ENCODE measurements around the gene ZNF416. TPM values are rescaled to one million over a fixed set of nuclear protein-coding genes. Genes with fewer than 3 reads are reported as not detected.
A peak's percentile ranks its signal among the peaks of the same experiment; 100 is the strongest.

Gene ZNF416
- total RNA-seq, result 1 to 10 TPM in 2 of 4 donors, under 1 TPM in 2; 0.87 to 2.0 (median 1.4) TPM

DNA sequence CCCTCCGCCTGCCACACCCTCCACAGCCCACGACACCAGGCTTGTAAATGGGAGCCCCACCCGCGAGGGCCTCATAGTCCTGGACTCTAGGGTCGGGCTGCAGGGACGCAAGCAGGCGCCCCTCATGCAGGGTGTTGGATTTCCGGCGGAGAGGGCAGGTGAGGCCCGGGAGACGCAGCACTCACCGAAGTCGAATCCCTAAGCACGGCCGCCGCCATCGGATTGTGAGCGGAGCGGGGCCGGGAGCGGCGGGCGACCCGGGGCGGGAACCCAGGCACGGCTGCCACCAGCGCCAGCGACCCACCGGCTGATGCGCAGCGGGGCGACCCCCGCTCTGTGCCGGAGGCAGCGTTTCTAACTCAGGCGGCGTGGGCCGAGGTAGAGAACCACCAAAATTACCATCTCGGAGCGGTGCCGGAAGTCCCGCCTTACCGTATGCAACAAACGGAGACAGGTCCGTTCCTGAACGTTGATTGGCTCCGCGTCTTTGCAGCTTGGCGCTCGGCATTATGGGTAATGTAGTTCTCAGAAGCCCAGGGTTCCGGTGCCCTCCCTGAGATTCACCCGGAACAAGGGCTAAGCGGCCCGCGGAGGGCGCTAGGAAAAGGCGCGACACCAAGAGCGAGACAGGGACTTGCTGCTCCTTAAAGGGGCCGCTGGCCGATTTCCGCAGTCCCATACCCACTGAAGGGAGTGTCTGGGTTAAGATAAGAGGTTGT is at the start of gene ZNF416:
ZNF416 (minus strand) TSS at position 425 of the 719 bp plus-strand sequence; CDS start at position 218, 207 bp downstream.
- Histone ChIP-seq H3K27me3 (no peaks in the 10 kb centered on the region), H3K27ac (peak within 1 kb of the TSS; percentile 48 to 81 (median 76)), H3K4me1 (peaks cover 14 to 20% of the 10 kb centered on the region in 2 donors), H3K9me3 (peaks cover 0 to 19% (median 4%) of the 10 kb centered on the region in 3 donors), H3K4me3 (peak within 1 kb of the TSS; percentile 70 to 89 (median 80)), H3K36me3 (peaks cover 8 to 38% of the 10 kb centered on the region in 2 donors)
- DNase-seq (peak; percentile 98), ATAC-seq (peak; percentile 100)
- TF ChIP-seq POLR2A (IDR thresholded peaks at IDR 0.05), result peak in 1 of 2 donors; percentile 20
- TF ChIP-seq, protein P1, sequence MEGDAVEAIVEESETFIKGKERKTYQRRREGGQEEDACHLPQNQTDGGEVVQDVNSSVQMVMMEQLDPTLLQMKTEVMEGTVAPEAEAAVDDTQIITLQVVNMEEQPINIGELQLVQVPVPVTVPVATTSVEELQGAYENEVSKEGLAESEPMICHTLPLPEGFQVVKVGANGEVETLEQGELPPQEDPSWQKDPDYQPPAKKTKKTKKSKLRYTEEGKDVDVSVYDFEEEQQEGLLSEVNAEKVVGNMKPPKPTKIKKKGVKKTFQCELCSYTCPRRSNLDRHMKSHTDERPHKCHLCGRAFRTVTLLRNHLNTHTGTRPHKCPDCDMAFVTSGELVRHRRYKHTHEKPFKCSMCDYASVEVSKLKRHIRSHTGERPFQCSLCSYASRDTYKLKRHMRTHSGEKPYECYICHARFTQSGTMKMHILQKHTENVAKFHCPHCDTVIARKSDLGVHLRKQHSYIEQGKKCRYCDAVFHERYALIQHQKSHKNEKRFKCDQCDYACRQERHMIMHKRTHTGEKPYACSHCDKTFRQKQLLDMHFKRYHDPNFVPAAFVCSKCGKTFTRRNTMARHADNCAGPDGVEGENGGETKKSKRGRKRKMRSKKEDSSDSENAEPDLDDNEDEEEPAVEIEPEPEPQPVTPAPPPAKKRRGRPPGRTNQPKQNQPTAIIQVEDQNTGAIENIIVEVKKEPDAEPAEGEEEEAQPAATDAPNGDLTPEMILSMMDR (IDR thresholded peaks at IDR 0.05 in 4 of 5, conservative IDR thresholded peaks at IDR 0.05 in 1 of 5), result peak in 2 of 5 experiments; percentile 11 to 40
- in situ Hi-C loops (cut with MboI; ENCODE audit: low sequenced_read_pairs in 4 of 4), result loop anchor here in 1 of 4 donors (5.0 kb wide), 1 partner anchor 54 kb away; the partner anchor contains the start of gene ZNF211
- intact Hi-C loops (cut with DNase I; ENCODE audit: low total_unique reads), result loop anchor here (1.0 to 5.0 kb wide), 11 partner anchors 19 to 424 kb away; partner anchors contain the start of genes ZNF134, ZNF211, ZNF256 and ZNF417

DNA sequence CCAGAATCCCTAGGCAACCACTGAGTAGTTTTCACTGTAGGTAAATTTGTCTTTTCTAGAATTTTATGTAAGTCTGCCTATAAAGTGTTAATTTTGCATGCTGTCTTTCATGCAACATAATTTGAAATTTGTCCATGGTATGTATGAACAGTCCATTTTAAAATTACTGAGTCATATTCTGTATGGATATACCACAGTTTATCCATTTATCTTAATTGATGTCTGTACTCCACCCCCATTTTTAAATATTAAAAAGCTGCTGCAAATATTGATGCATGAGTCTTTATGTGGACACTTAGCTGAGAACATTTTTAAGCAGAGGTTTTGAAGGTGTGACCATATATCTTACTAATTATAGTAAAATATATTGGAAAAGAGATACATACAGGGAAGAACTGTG is 44.4 kb upstream of the ZNF416 start:
- peaks cover 5 to 87% (median 43%) of the 10 kb centered on the region in 3 donors for H3K9me3 ChIP-seq
- H3K4me3 ChIP-seq, result peak overlapping the region in 1 of 4 donors; percentile 5
- intact Hi-C loops (cut with DNase I; ENCODE audit: low total_unique reads), result no loop called here
- TF ChIP-seq, protein P1 (IDR thresholded peaks at IDR 0.05 in 4 of 5, conservative IDR thresholded peaks at IDR 0.05 in 1 of 5), result no peak
- H3K27me3 ChIP-seq, result peaks cover 0 to 5% (median 0%) of the 10 kb centered on the region in 3 donors
- ATAC-seq (no peak), DNase-seq (no peak)
- H3K27ac ChIP-seq, result no peak overlapping the region
- peaks cover 27 to 81% of the 10 kb centered on the region in 2 donors for H3K36me3 ChIP-seq
- no peaks in the 10 kb centered on the region for H3K4me1 ChIP-seq
- in situ Hi-C loops (cut with MboI; ENCODE audit: low sequenced_read_pairs in 4 of 4), result no loop called here

DNA sequence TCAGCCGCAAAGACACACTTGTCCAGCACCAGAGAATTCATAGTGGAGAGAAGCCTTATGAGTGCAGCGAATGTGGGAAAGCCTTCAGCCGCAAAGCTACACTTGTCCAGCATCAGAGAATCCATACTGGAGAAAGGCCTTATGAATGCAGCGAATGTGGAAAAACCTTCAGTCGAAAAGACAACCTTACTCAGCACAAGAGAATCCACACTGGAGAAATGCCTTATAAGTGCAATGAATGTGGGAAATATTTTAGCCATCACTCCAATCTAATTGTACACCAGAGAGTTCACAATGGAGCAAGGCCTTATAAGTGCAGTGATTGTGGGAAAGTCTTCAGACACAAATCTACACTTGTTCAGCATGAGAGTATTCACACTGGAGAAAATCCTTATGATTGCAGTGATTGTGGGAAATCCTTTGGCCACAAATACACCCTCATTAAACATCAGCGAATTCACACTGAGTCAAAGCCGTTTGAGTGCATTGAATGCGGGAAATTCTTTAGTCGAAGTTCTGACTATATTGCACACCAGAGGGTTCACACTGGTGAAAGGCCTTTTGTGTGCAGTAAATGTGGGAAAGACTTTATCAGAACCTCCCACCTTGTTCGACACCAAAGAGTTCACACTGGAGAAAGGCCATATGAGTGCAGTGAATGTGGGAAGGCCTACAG is 42.1 kb upstream of the ZNF416 start:
- no peaks in the 10 kb centered on the region for H3K4me1 ChIP-seq

DNA sequence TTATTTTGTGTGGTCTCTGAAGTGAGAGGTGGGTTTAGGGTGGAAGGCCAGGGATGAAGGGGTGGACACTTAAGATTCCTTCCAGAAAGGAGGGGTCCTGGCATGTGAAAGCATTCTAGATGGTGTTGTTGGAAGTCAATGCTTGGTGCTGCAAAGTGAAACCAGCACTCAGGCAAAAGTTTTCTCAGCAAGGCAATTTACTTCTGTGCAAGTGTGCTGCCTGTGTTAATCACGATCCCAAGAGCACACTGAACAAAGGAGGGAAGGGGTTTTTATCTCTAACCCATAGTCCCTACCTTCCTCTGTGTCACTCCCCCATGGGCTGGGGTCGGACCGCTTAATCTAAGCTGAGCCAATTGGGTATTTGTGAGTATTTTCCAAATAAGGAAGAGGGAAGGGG is 36.6 kb upstream of the ZNF416 start:
- Histone ChIP-seq H3K4me3 (peak overlapping the region; percentile 79 to 98 (median 90)), H3K27ac (no peak overlapping the region), H3K27me3 (peaks cover 0 to 3% (median 0%) of the 10 kb centered on the region in 3 donors), H3K4me1 (peaks cover 14 to 16% of the 10 kb centered on the region in 2 donors), H3K36me3 (peaks cover 11 to 52% of the 10 kb centered on the region in 2 donors), H3K9me3 (peaks cover 5 to 54% (median 29%) of the 10 kb centered on the region in 3 donors)
- ATAC-seq (no peak), DNase-seq (no peak)
- intact Hi-C loops (cut with DNase I; ENCODE audit: low total_unique reads), result loop anchor here (2.0 kb wide), 1 partner anchor 17 kb away; the partner anchor contains the start of gene ZNF530
- in situ Hi-C loops (cut with MboI; ENCODE audit: low sequenced_read_pairs in 4 of 4), result no loop called here
- no peak for TF ChIP-seq POLR2A (IDR thresholded peaks at IDR 0.05)
- TF ChIP-seq, protein P1 (IDR thresholded peaks at IDR 0.05 in 4 of 5, conservative IDR thresholded peaks at IDR 0.05 in 1 of 5), result no peak

More for the DNA sequence above, 42.1 kb upstream of the ZNF416 start:
- H3K27me3 ChIP-seq, result peaks cover 0 to 7% (median 0%) of the 10 kb centered on the region in 3 donors
- DNase-seq (no peak), ATAC-seq (no peak)
- peak overlapping the region in 1 of 4 donors; percentile 39 for H3K4me3 ChIP-seq
- in situ Hi-C loops (cut with MboI; ENCODE audit: low sequenced_read_pairs in 4 of 4), result no loop called here
- no peak for TF ChIP-seq POLR2A (IDR thresholded peaks at IDR 0.05)
- TF ChIP-seq, protein P1 (IDR thresholded peaks at IDR 0.05 in 4 of 5, conservative IDR thresholded peaks at IDR 0.05 in 1 of 5), result no peak
- H3K27ac ChIP-seq, result no peak overlapping the region
- peaks cover 8 to 91% (median 58%) of the 10 kb centered on the region in 3 donors for H3K9me3 ChIP-seq
- intact Hi-C loops (cut with DNase I; ENCODE audit: low total_unique reads), result no loop called here
- peaks cover 27 to 100% of the 10 kb centered on the region in 2 donors for H3K36me3 ChIP-seq

All from gastrocnemius medialis (tissue), 4 donors.